SIG-M5 (cell line): Measurements from ENCODE around the gene TBPL2.
"Not testable (repeated sequence)": the region's sequence is repeated elsewhere in the genome, so short reads cannot be mapped to it uniquely, and the experiment has no call there.

ENCODE experiments used
- DNase-seq: peaks from one replicate; lab custom pipeline; 2025; lab: John Stamatoyannopoulos, UW

The TBPL2 gene

GRCh38 chr14:55440385-55440784, at the start of gene TBPL2:
TSS of gene TBPL2 (minus strand) at chr14:55440616. CDS start at chr14:55440449, 167 bp downstream.
- DNase-seq: no peak

GRCh38 chr14:55488204-55488603, 47.8 kb upstream of the TBPL2 start:
- no peak for DNase-seq

- DNase-seq: no peak
Observed at GRCh38 chr14:55482936-55483605, 42.7 kb upstream of the TBPL2 start.

- DNase-seq: no peak
Observed at GRCh38 chr14:55481769-55482168, 41.4 kb upstream of the TBPL2 start.

- no peak for DNase-seq
Observed at GRCh38 chr14:55477680-55478079, 37.3 kb upstream of the TBPL2 start.

GRCh38 chr14:55476448-55476847, 36.0 kb upstream of the TBPL2 start:
- DNase-seq: not testable (repeated sequence)

- no peak for DNase-seq
Observed at GRCh38 chr14:55473786-55474185, 33.4 kb upstream of the TBPL2 start.

- DNase-seq: no peak
Observed at GRCh38 chr14:55470025-55470424, 29.6 kb upstream of the TBPL2 start.

- no peak for DNase-seq
Observed at GRCh38 chr14:55467307-55467706, 26.9 kb upstream of the TBPL2 start.

GRCh38 chr14:55458800-55459515, 18.5 kb upstream of the TBPL2 start:
- DNase-seq: no peak

- DNase-seq: no peak
Observed at GRCh38 chr14:55457496-55457895, 17.1 kb upstream of the TBPL2 start.

GRCh38 chr14:55456411-55456810, 16.0 kb upstream of the TBPL2 start:
- not testable (repeated sequence) for DNase-seq

- DNase-seq: no peak
Observed at GRCh38 chr14:55454264-55455002, 14.0 kb upstream of the TBPL2 start.

GRCh38 chr14:55451950-55452349, 11.5 kb upstream of the TBPL2 start:
- DNase-seq: no peak

- no peak for DNase-seq
Observed at GRCh38 chr14:55451398-55451797, 11.0 kb upstream of the TBPL2 start.

GRCh38 chr14:55450987-55451386, 10.6 kb upstream of the TBPL2 start:
- no peak for DNase-seq

- DNase-seq: no peak
Observed at GRCh38 chr14:55450539-55450938, 10.1 kb upstream of the TBPL2 start.

- no peak for DNase-seq
Observed at GRCh38 chr14:55450124-55450523, 9.7 kb upstream of the TBPL2 start.

- no peak for DNase-seq
Observed at GRCh38 chr14:55449116-55449515, 8.7 kb upstream of the TBPL2 start.

GRCh38 chr14:55448141-55448614, 7.8 kb upstream of the TBPL2 start:
- no peak for DNase-seq

- DNase-seq: no peak
Observed at GRCh38 chr14:55446833-55447232, 6.4 kb upstream of the TBPL2 start.

GRCh38 chr14:55446127-55446736, 5.8 kb upstream of the TBPL2 start:
- no peak for DNase-seq
